Transverse colon (tissue), 4 donors: ENCODE results near the gene NTNG1.

Experiments
- CTCF ChIP-seq, 5 experiments: fragments of 200-600 bp in 3 of 5; fragments of 450-650 bp in 2 of 5; sonication (generic) in 3 of 5; IDR thresholded peaks; 1 replicate in 2 of 5; 2 replicates in 3 of 5; pipeline ENCODE4 v1.5.1; 2016 to 2017; ENCODE audit warnings: antibody characterized with exemption in 5 of 5, inconsistent platforms in 3 of 5, mild to moderate bottlenecking in 2 of 5, moderate library complexity in 1 of 5
- POLR2AphosphoS5 ChIP-seq, 3 donors: sonication (generic); formaldehyde crosslinking; IDR thresholded peaks; one replicate each; pipeline ENCODE4 v1.6.1; 2016; ENCODE audit warnings: antibody characterized with exemption in 3 of 3

GRCh38 chr1:107286125-107286524, 145.3 kb downstream of the NTNG1 start:
- no peak for TF ChIP-seq CTCF (IDR thresholded peaks at IDR 0.05)
- TF ChIP-seq POLR2AphosphoS5 (IDR thresholded peaks at IDR 0.05) = no peak
